Measurements from ENCODE around the gene DGKQ.

Gene DGKQ

GRCh38 chr4:993111-994029 lies 20.0 kb upstream of the DGKQ start, which contains the start of gene SLC26A1:
Gene SLC26A1, minus strand, starts transcription at chr4:993404. Its CDS starts 1,701 bp downstream, at chr4:991703.
- H3K9me3 Mint-ChIP-seq = no peaks in the 10 kb centered on the region
- no peak within 1 kb of the TSS for H3K27ac Mint-ChIP-seq
- peaks cover 2% of the 10 kb centered on the region for H3K4me1 Mint-ChIP-seq
- peaks cover 35% of the 10 kb centered on the region for H3K27me3 Mint-ChIP-seq
- no peak for DNase-seq
- H3K36me3 Mint-ChIP-seq = peaks cover 2% of the 10 kb centered on the region
- no peak within 1 kb of the TSS for H3K4me3 Mint-ChIP-seq
- CTCF ChIA-PET = no interaction called here

GRCh38 chr4:992297-993110 lies 19.1 kb upstream of the DGKQ start:
- Mint-ChIP-seq H3K9me3 (no peaks in the 10 kb centered on the region), H3K4me1 (peaks cover 8% of the 10 kb centered on the region), H3K36me3 (peaks cover 2% of the 10 kb centered on the region), H3K27me3 (peaks cover 26% of the 10 kb centered on the region), H3K4me3 (no peak overlapping the region), H3K27ac (no peak overlapping the region)
- CTCF ChIA-PET = no interaction called here
- DNase-seq = no peak

- no peak overlapping the region for H3K27ac Mint-ChIP-seq
- H3K4me1 Mint-ChIP-seq = peaks cover 8% of the 10 kb centered on the region
- peaks cover 20% of the 10 kb centered on the region for H3K27me3 Mint-ChIP-seq
- H3K9me3 Mint-ChIP-seq = no peaks in the 10 kb centered on the region
- DNase-seq = no peak
- peaks cover 2% of the 10 kb centered on the region for H3K36me3 Mint-ChIP-seq
- CTCF ChIA-PET = no interaction called here
- no peak overlapping the region for H3K4me3 Mint-ChIP-seq
Measured at GRCh38 chr4:991451-992296, 18.3 kb upstream of the DGKQ start.

- Mint-ChIP-seq H3K27me3 (peaks cover 12% of the 10 kb centered on the region), H3K4me3 (no peak overlapping the region), H3K36me3 (peaks cover 2% of the 10 kb centered on the region), H3K4me1 (peaks cover 14% of the 10 kb centered on the region), H3K9me3 (no peaks in the 10 kb centered on the region), H3K27ac (no peak overlapping the region)
- CTCF ChIA-PET = no interaction called here
- no peak for DNase-seq
Measured at GRCh38 chr4:990746-991367, 17.5 kb upstream of the DGKQ start.

GRCh38 chr4:989722-990471 lies 16.5 kb upstream of the DGKQ start:
- CTCF ChIA-PET = no interaction called here
- Mint-ChIP-seq H3K4me3 (no peak overlapping the region), H3K4me1 (peaks cover 22% of the 10 kb centered on the region), H3K27me3 (peaks cover 2% of the 10 kb centered on the region), H3K9me3 (no peaks in the 10 kb centered on the region), H3K36me3 (peaks cover 2% of the 10 kb centered on the region), H3K27ac (no peak overlapping the region)
- DNase-seq = no peak

GRCh38 chr4:988726-989721 lies 15.7 kb upstream of the DGKQ start:
- H3K36me3 Mint-ChIP-seq = peaks cover 2% of the 10 kb centered on the region
- H3K4me1 Mint-ChIP-seq = peaks cover 29% of the 10 kb centered on the region
- no peak overlapping the region for H3K4me3 Mint-ChIP-seq
- DNase-seq = no peak
- H3K27me3 Mint-ChIP-seq = no peaks in the 10 kb centered on the region
- H3K9me3 Mint-ChIP-seq = no peaks in the 10 kb centered on the region
- CTCF ChIA-PET = interaction anchor here (2.2 kb wide), 1 partner anchor 247 kb away, joined by 18 read pairs; no protein-coding TSS in a partner anchor
- no peak overlapping the region for H3K27ac Mint-ChIP-seq

- Mint-ChIP-seq H3K27me3 (no peaks in the 10 kb centered on the region), H3K27ac (peak overlapping the region; percentile 24), H3K36me3 (peaks cover 2% of the 10 kb centered on the region), H3K9me3 (no peaks in the 10 kb centered on the region), H3K4me3 (peak overlapping the region; percentile 77), H3K4me1 (peaks cover 29% of the 10 kb centered on the region)
- CTCF ChIA-PET = interaction anchor here (1.1 to 2.2 kb wide), 3 partner anchors 22 to 246 kb away, joined by 3 to 18 read pairs (median 4); no protein-coding TSS in a partner anchor
- DNase-seq = no peak
Measured at GRCh38 chr4:987624-988513, 14.5 kb upstream of the DGKQ start.

- Mint-ChIP-seq H3K9me3 (no peaks in the 10 kb centered on the region), H3K36me3 (peaks cover 2% of the 10 kb centered on the region), H3K27me3 (no peaks in the 10 kb centered on the region), H3K27ac (peak within 1 kb of the TSS; percentile 87), H3K4me1 (peaks cover 29% of the 10 kb centered on the region), H3K4me3 (peak within 1 kb of the TSS; percentile 83)
- CTCF ChIA-PET = interaction anchor here (1.1 to 2.2 kb wide), 4 partner anchors 21 to 245 kb away, joined by 3 to 18 read pairs (median 4); no protein-coding TSS in a partner anchor
- peak; percentile 92 for DNase-seq
Measured at GRCh38 chr4:986879-987623, 13.7 kb upstream of the DGKQ start, which contains the start of gene IDUA. Gene IDUA, plus strand, starts transcription at chr4:987044. Its CDS starts 41 bp downstream, at chr4:987085.

- no peak for DNase-seq
- Mint-ChIP-seq H3K4me1 (peaks cover 29% of the 10 kb centered on the region), H3K36me3 (peaks cover 2% of the 10 kb centered on the region), H3K27me3 (no peaks in the 10 kb centered on the region), H3K9me3 (no peaks in the 10 kb centered on the region), H3K27ac (peak overlapping the region; percentile 87), H3K4me3 (peak overlapping the region; percentile 83)
- CTCF ChIA-PET = interaction anchor here (1.2 to 2.2 kb wide), 3 partner anchors 202 to 245 kb away, joined by 3 to 18 read pairs (median 3); no protein-coding TSS in a partner anchor
Measured at GRCh38 chr4:986428-986878, 13.1 kb upstream of the DGKQ start.

GRCh38 chr4:985123-985830 lies 11.9 kb upstream of the DGKQ start:
- peak overlapping the region; percentile 83 for H3K4me3 Mint-ChIP-seq
- no peaks in the 10 kb centered on the region for H3K9me3 Mint-ChIP-seq
- no peaks in the 10 kb centered on the region for H3K27me3 Mint-ChIP-seq
- peaks cover 29% of the 10 kb centered on the region for H3K4me1 Mint-ChIP-seq
- CTCF ChIA-PET = no interaction called here
- H3K36me3 Mint-ChIP-seq = no peaks in the 10 kb centered on the region
- no peak overlapping the region for H3K27ac Mint-ChIP-seq
- DNase-seq = peak; percentile 78
